Brain microvascular endothelial cell (primary cell): ENCODE data around the gene UBE3B.

Experiments used
- DNase-seq: peaks from one replicate; pipeline ENCODE4 v3.0.0-alpha.2; 2020
- H3K27ac ChIP-seq: fragments of 250-450 bp; sonication (Bioruptor Pico); 2 replicates; pipeline ENCODE4 v1.5.1; 2020; ENCODE audit warnings: mild to moderate bottlenecking, moderate library complexity
- H3K27me3 ChIP-seq: fragments of 250-450 bp; sonication (Bioruptor Pico); replicated peaks from 2 replicates; pipeline ENCODE4 v1.5.1; 2020; ENCODE audit warnings: mild to moderate bottlenecking
- H3K36me3 ChIP-seq: fragments of 250-450 bp; sonication (Bioruptor Pico); replicated peaks from 2 replicates; pipeline ENCODE4 v1.5.1; 2020; ENCODE audit warnings: mild to moderate bottlenecking
- H3K4me3 ChIP-seq: 2 replicates; pipeline ENCODE4 v1.5.1; 2011; ENCODE audit warnings: low read depth, mild to moderate bottlenecking, control low read depth, low read length, moderate library complexity
- in situ Hi-C: cut with HindIII; loops from 2 replicates; pipeline ENCODE4 v1.10.0; 2017; ENCODE audit warnings: low sequenced_read_pairs, low pct_ligation_motif_present
- TF ChIP-seq, protein P1 (sequence below): IDR thresholded peaks from 2 replicates; pipeline ENCODE4 v1.5.1; 2011; ENCODE audit warnings: low read depth, mild to moderate bottlenecking, moderate library complexity, low read length, control low read depth, inconsistent platforms; ENCODE audit errors: missing control alignments

Gene UBE3B

GRCh38 chr12:109581856-109582255 is 104.4 kb downstream of the UBE3B start:
- H3K4me3 ChIP-seq, result no peak overlapping the region
- DNase-seq, result peak; percentile 27
- H3K27ac ChIP-seq, result no peak overlapping the region
- TF ChIP-seq, protein P1, sequence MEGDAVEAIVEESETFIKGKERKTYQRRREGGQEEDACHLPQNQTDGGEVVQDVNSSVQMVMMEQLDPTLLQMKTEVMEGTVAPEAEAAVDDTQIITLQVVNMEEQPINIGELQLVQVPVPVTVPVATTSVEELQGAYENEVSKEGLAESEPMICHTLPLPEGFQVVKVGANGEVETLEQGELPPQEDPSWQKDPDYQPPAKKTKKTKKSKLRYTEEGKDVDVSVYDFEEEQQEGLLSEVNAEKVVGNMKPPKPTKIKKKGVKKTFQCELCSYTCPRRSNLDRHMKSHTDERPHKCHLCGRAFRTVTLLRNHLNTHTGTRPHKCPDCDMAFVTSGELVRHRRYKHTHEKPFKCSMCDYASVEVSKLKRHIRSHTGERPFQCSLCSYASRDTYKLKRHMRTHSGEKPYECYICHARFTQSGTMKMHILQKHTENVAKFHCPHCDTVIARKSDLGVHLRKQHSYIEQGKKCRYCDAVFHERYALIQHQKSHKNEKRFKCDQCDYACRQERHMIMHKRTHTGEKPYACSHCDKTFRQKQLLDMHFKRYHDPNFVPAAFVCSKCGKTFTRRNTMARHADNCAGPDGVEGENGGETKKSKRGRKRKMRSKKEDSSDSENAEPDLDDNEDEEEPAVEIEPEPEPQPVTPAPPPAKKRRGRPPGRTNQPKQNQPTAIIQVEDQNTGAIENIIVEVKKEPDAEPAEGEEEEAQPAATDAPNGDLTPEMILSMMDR, result no peak
- H3K36me3 ChIP-seq, result peaks cover 38% of the 10 kb centered on the region
- in situ Hi-C loops, result no loop called here
- H3K27me3 ChIP-seq, result no peaks in the 10 kb centered on the region

- H3K27ac ChIP-seq, result no peak overlapping the region
- peaks cover 35% of the 10 kb centered on the region for H3K36me3 ChIP-seq
- no peaks in the 10 kb centered on the region for H3K27me3 ChIP-seq
- TF ChIP-seq, protein P1, result peak; percentile 11
- no peak for DNase-seq
- H3K4me3 ChIP-seq, result no peak overlapping the region
- in situ Hi-C loops, result no loop called here
These were observed 105.2 kb downstream of the UBE3B start for GRCh38 chr12:109582636-109583035.

DNA sequence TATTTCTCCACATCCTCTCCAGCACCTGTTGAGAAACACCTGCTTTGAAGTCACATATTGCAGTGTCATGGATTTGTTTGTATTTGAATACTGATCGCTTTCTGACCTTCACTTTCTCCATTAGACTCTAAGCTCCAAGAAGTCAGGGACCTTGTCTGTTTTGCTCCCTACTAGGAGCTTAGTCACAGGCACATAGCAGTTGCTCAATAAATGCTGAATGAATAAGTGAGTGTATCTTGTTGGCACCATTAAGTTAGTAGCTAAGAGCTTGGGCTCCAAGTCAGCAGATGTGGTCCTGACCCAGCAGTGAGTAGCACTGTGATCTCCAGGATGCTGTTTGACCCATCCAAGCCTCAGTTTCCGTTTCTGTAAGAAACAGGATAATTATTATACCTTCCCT is 106.3 kb downstream of the UBE3B start:
- no peak for DNase-seq
- TF ChIP-seq, protein P1, result no peak
- no peak overlapping the region for H3K27ac ChIP-seq
- in situ Hi-C loops, result no loop called here
- no peak overlapping the region for H3K4me3 ChIP-seq
- H3K36me3 ChIP-seq, result peaks cover 27% of the 10 kb centered on the region
- no peaks in the 10 kb centered on the region for H3K27me3 ChIP-seq
